ENCODE measurements around the gene TMEM185B. TPM values are rescaled to one million over a fixed set of nuclear protein-coding genes. Genes with fewer than 3 reads are reported as not detected.

The TMEM185B gene
- total RNA-seq, 1 donor from 2014 or later, result 23.0 TPM

- peak overlapping the region; percentile 85 for H3K27ac Mint-ChIP-seq
- no peaks in the 10 kb centered on the region for H3K9me3 Mint-ChIP-seq
- no peaks in the 10 kb centered on the region for H3K27me3 Mint-ChIP-seq
- DNase-seq (ENCODE audit: extremely low spot score, unreplicated experiment), result no peak
- H3K36me3 Mint-ChIP-seq, result no peaks in the 10 kb centered on the region
- TF ChIP-seq, protein P1, sequence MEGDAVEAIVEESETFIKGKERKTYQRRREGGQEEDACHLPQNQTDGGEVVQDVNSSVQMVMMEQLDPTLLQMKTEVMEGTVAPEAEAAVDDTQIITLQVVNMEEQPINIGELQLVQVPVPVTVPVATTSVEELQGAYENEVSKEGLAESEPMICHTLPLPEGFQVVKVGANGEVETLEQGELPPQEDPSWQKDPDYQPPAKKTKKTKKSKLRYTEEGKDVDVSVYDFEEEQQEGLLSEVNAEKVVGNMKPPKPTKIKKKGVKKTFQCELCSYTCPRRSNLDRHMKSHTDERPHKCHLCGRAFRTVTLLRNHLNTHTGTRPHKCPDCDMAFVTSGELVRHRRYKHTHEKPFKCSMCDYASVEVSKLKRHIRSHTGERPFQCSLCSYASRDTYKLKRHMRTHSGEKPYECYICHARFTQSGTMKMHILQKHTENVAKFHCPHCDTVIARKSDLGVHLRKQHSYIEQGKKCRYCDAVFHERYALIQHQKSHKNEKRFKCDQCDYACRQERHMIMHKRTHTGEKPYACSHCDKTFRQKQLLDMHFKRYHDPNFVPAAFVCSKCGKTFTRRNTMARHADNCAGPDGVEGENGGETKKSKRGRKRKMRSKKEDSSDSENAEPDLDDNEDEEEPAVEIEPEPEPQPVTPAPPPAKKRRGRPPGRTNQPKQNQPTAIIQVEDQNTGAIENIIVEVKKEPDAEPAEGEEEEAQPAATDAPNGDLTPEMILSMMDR (conservative IDR thresholded peaks at IDR 0.05), result no peak
- H3K4me1 Mint-ChIP-seq (ENCODE audit: unreplicated experiment), result peaks cover 45% of the 10 kb centered on the region
- peak overlapping the region; percentile 8 for H3K4me3 Mint-ChIP-seq
Observed at GRCh38 chr2:120243875-120244553, 20.8 kb upstream of the TMEM185B start.

- H3K4me3 Mint-ChIP-seq, result no peak overlapping the region
- no peak for DNase-seq (ENCODE audit: extremely low spot score, unreplicated experiment)
- no peak overlapping the region for H3K27ac Mint-ChIP-seq
- H3K9me3 Mint-ChIP-seq, result no peaks in the 10 kb centered on the region
- TF ChIP-seq, protein P1 (conservative IDR thresholded peaks at IDR 0.05), result no peak
- no peaks in the 10 kb centered on the region for H3K36me3 Mint-ChIP-seq
- no peaks in the 10 kb centered on the region for H3K27me3 Mint-ChIP-seq
- H3K4me1 Mint-ChIP-seq (ENCODE audit: unreplicated experiment), result peaks cover 41% of the 10 kb centered on the region
Observed at GRCh38 chr2:120243211-120243610, 20.0 kb upstream of the TMEM185B start.

GRCh38 chr2:120241684-120242083, 18.5 kb upstream of the TMEM185B start:
- no peak for DNase-seq (ENCODE audit: extremely low spot score, unreplicated experiment)
- Mint-ChIP-seq H3K4me3 (no peak overlapping the region), H3K27ac (no peak overlapping the region), H3K9me3 (no peaks in the 10 kb centered on the region), H3K4me1 (ENCODE audit: unreplicated experiment) (peaks cover 27% of the 10 kb centered on the region), H3K36me3 (no peaks in the 10 kb centered on the region), H3K27me3 (peaks cover 5% of the 10 kb centered on the region)
- TF ChIP-seq, protein P1 (conservative IDR thresholded peaks at IDR 0.05), result no peak

DNA sequence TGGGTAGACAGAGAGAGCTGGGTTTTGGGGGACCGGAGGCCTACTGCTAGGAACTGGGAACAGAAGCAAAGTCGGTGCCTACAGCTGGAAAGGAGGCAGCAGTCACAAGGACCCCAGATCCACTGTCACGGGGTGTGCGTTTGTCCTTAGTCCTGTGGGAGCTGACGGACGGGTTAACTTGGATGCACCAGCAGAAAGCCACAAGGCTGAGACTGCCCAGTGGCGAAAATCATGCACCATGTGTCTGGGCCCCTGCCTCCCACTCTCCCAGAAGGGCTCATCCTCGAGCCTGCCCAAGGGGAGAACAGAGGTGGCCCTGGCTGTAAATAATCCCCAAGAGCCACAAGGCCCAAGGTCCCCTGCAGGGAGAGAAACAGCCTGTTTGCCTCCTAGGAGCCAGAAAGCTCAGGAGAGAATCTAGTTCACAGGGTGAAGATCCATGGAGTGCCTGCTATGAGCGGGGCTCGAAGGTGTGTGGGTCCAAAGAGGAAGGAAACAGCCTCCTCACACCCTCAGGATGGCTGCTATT, 17.8 kb upstream of the TMEM185B start:
- Mint-ChIP-seq H3K27ac (peak overlapping the region; percentile 46), H3K9me3 (no peaks in the 10 kb centered on the region), H3K27me3 (peaks cover 5% of the 10 kb centered on the region), H3K4me3 (no peak overlapping the region), H3K4me1 (ENCODE audit: unreplicated experiment) (peaks cover 22% of the 10 kb centered on the region), H3K36me3 (no peaks in the 10 kb centered on the region)
- TF ChIP-seq, protein P1 (conservative IDR thresholded peaks at IDR 0.05), result no peak
- no peak for DNase-seq (ENCODE audit: extremely low spot score, unreplicated experiment)

DNA sequence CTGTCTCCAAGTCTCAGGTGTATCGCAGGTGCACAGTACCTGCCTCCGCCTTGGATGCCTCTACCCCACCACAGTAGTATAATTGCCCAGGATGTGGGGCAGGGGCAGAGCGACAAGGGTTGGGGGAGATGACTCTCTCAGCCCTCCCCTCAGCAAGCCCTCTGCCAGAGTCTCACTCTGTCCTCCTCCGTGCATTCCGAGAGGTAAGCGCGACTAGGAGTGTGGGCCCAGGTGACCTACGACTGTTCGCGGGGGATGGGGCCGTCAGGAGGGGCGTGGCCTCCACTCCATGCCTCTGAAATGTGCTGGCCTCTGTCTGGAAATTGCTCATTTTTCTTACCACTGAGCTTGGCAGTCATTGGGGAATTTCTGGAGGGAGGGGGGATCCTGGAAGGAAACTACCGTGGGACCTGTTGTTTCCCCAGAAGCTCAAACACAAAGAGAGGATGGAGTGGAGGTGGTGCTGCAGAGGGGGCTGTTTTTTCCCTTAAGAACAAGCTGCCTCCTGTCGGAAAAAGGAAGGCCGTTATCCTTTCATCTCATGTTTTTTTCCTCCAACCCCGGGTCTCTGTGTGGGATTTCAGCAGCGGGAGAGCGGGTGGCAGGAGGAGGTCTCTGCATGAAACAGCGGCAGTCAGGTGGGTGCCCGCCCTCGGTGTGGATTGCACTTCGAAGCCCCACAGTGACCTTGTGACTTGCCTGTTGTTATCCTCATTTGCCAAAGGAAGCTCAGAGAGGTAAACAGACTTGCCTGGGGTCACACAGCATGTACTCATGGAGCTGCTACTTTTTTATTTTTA, 16.5 kb upstream of the TMEM185B start:
- Mint-ChIP-seq H3K27ac (no peak overlapping the region), H3K4me3 (no peak overlapping the region), H3K4me1 (ENCODE audit: unreplicated experiment) (peaks cover 10% of the 10 kb centered on the region), H3K27me3 (peaks cover 5% of the 10 kb centered on the region), H3K36me3 (no peaks in the 10 kb centered on the region), H3K9me3 (no peaks in the 10 kb centered on the region)
- TF ChIP-seq, protein P1 (conservative IDR thresholded peaks at IDR 0.05), result no peak
- DNase-seq (ENCODE audit: extremely low spot score, unreplicated experiment), result no peak
